Endothelial cell of hepatic sinusoid (primary cell): ENCODE results near the gene SLC15A1.
"Not testable (repeated sequence)": the region's sequence is repeated elsewhere in the genome, so short reads cannot be mapped to it uniquely, and the experiment has no call there.

Source experiments
- in situ Hi-C: cut with HindIII; loops from 2 replicates; pipeline ENCODE4 v1.10.0; 2017; ENCODE audit warnings: low sequenced_read_pairs

SLC15A1 gene

DNA sequence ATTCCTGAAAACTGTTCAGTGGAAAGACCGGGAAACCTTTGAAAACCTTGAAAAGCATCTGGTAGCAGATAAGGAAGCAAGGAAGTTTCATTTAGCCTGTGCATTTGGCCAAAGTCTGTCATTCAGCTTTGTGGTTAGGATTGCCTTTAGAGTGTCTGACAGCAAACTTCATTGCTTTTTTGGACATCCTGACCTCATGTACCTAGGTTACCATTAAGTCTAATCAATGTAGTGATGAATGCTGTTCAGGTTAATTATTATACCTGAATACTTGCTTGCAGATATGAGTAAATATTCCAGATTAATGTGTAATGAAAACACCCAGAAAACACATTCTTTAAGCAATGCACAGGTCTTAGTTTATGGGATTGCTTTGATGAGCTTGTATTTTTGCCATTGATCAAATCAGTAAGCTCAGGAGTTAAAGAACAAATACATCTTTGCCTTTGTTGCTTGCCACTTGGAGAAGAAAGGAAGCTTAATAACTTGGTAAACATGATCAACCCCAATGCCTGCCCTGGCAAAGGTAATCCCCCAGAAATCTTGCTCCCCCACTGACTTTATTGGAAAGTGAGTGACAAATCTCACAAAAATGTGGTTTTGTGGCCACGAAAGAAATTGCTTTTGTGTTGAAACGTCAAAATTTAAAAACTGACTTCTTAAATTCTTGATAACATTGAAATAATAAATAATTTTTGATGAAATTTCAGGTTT is 87.4 kb downstream of the SLC15A1 start:
- in situ Hi-C loops, result loop anchor here (5.0 to 25.0 kb wide), 4 partner anchors 83 to 653 kb away; partner anchors contain the start of gene FARP1

- in situ Hi-C loops, result loop anchor here (25.0 kb wide), 2 partner anchors 527 to 652 kb away; partner anchors contain the start of gene FARP1
Observed at GRCh38 chr13:98664510-98664909, 88.0 kb downstream of the SLC15A1 start.

DNA sequence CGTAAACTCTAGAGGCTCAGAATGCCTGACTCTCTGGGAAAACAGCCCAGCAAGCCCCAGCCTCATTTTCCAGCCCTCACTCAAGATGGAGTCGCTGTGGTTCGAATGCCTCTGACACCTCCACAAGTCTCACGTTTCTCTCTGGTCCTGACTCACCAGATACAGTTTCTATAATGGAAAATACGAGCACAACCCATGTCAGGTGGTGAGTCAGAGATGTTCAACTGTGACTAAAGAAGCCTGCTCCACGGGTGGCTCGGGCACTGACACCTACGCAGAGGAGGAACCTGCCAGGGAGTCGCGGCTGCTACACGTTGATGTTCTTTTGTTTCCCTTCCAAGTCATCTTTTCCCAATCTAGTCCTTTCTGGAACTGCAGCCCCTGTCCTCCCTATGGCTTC is 88.4 kb downstream of the SLC15A1 start:
- in situ Hi-C loops, result loop anchor here (25.0 kb wide), 2 partner anchors 527 to 652 kb away; partner anchors contain the start of gene FARP1

- in situ Hi-C loops, result loop anchor here (25.0 kb wide), 2 partner anchors 521 to 646 kb away; partner anchors contain the start of gene FARP1
Observed at GRCh38 chr13:98658131-98658530, 94.3 kb downstream of the SLC15A1 start.

- in situ Hi-C loops, result loop anchor here (25.0 kb wide), 2 partner anchors 520 to 645 kb away; partner anchors contain the start of gene FARP1
Observed at GRCh38 chr13:98657506-98658085, 94.9 kb downstream of the SLC15A1 start.

GRCh38 chr13:98656223-98656622 is 96.2 kb downstream of the SLC15A1 start:
- in situ Hi-C loops, result loop anchor here (25.0 kb wide), 2 partner anchors 519 to 644 kb away; partner anchors contain the start of gene FARP1

GRCh38 chr13:98653463-98653985 is 98.9 kb downstream of the SLC15A1 start:
- in situ Hi-C loops, result loop anchor here (5.0 to 25.0 kb wide), 3 partner anchors 94 to 641 kb away; partner anchors contain the start of gene FARP1

DNA sequence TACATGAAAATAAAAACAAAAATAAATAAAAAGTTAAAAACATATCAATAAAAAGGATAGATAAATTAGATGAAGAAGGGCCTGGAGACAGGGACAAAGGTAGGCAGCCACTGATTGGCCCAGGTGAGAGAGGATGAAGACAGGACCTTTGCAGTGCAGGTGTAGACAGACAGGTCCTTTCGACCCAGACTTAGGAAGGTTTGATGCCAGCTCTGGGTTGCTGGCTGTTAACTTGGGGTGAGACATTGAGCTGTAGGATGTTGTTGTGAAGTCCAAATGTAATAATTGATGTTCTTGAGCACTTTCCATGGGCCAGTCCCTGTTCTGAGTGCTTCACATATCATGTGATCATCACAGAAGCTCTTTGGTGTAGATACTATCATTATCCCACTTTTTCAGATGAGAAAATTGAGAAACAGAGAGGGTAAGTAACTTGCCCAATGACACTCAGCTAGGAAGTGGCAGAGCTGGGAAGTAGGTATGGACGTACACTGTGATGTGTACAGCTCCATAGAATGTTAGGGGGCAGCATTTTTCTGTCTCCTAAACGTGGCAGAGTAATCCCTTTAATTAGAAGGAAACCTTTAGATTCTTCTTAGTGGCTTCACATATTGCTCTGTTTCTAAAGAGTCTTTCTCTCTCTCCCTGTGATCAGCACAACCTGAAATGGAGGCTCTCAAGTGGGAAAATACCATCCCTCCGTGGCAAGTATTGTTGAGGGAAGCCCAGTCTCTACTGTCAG is 99.6 kb downstream of the SLC15A1 start:
- in situ Hi-C loops, result loop anchor here (5.0 to 25.0 kb wide), 3 partner anchors 94 to 641 kb away; partner anchors contain the start of gene FARP1

DNA sequence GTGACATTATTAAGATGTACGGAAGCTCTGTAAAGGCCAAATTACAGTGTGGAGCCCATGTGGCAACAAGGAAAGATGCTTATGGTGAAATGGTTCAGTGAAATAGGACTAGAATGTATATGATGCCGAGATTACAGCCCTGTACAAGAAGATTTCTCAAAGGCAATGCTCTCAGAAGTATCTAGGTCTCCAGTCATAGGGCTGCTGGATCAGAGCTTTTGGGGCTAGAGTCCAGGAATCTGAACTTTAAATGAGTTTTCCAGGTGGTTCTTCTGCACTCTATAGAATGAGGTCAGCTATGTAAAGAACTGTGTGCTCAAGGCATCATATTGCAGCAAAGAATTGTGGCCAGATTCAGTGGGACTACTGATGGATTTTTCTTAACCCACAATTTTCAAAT is 100.2 kb downstream of the SLC15A1 start:
- in situ Hi-C loops, result loop anchor here (5.0 to 25.0 kb wide), 3 partner anchors 95 to 640 kb away; partner anchors contain the start of gene FARP1

GRCh38 chr13:98651744-98652143 is 100.7 kb downstream of the SLC15A1 start:
- in situ Hi-C loops, result loop anchor here (5.0 to 25.0 kb wide), 3 partner anchors 96 to 639 kb away; partner anchors contain the start of gene FARP1

DNA sequence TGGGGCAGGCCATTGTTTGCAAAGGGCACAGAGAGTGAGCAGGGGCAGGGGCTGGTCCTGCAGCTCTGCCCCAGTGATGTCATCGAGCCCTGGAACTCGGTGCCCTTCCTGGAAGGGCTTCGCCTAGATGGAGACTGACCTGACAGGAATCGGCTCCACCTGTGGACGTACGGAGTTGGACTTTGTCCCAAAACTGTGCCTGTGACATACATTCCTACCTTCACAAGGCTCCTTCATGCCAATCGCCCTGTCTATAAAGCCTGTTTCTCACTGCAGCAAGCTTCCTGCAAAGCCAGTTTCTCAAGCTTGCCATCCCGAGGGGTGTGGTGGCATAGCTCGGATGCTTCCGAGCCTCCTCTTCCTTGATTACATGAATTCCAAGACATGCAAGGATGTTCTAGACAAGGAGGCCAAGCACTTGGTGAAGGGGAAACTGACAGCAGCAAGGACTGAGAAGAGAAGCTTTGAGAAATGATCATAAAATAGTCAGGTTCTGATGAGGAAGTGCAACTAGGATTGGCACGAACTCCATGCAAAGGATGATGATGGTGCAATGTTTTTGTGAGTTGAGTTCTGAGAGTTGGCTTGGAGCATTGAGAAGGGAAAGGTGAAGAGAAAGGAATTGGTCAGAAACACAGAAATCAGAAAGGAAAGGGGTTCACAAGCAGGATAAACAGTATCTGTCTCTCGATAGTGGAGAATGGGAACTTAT is 101.9 kb downstream of the SLC15A1 start:
- in situ Hi-C loops, result loop anchor here (5.0 to 25.0 kb wide), 3 partner anchors 97 to 638 kb away; partner anchors contain the start of gene FARP1

- in situ Hi-C loops, result loop anchor here (5.0 to 25.0 kb wide), 3 partner anchors 97 to 638 kb away; partner anchors contain the start of gene FARP1
Observed at GRCh38 chr13:98649861-98650260, 102.6 kb downstream of the SLC15A1 start.

DNA sequence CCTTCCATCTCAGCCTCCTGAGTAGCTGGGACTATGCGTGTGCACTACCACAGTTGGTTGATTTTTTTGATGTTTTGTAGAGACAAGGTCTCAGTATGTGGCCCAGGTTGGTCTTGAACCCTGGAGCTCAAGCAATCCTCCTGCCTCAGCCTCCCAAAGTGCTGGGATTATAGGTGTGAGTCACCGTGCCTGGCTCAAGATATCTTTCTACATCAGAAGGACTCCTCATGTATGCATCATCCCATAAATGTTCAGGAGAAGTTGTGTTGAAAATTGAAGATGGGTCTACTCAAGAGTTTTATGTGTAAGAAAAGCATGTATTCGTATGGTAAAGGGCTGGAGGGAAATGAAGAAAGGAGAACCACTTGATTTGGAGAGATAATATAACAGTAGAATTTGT is 103.8 kb downstream of the SLC15A1 start:
- in situ Hi-C loops, result no loop called here

DNA sequence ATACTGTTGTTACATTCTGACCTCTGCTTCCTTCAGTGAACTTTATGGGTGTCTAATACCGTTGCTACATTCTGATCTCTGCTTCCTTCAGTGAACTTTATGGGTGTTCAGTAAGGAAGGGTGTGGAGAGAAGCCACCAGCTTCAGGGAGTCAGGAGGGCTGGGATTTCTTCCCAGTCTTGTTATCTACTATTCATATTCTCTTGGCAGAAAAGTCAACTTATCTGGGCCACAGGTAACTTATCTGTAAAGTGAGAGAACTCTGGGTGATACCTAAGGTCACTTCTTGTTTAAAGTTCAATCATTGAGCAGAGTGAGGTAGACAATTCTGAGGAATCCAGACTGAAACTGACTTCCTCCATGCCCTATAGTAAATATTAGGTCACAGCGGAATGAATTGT is 104.3 kb downstream of the SLC15A1 start:
- in situ Hi-C loops, result no loop called here

GRCh38 chr13:98647121-98647520 is 105.4 kb downstream of the SLC15A1 start:
- in situ Hi-C loops, result no loop called here

DNA sequence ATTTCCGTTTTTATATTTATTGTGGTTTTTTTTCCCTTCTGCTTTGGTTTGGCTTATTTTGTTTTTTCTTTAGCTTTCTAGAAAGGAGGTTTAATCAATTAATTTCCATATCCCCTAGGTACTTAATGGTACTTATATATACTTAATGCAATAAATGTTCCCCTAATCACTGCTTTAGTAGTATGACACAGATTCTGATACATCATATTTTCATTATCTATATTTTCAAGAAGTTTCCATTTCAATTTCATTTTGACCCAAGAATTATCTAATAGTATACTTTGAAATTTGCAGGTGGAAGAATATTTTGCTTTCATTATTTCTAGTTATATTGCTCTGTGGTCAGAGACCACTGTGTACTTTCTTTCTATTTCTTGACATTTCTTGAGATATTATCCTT is 109.0 kb downstream of the SLC15A1 start:
- in situ Hi-C loops, result no loop called here

DNA sequence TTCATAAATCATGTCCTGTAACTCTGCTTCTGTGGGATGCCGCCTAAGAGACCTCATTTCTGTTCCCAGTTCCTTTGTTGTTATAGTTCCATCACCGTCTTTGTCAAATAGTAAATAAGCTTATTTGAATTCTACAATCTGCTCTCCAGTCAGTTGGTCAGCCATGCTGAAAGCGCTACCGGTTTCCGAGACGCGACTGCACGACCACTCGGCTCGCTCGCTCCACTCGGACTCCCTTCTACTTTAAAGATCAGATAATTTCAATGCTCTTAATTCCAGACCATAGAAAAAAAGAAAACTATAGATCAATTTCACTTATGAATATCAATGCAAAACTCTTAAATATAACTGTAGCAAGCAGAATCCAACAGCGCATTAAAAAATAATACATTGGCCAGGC is 111.4 kb downstream of the SLC15A1 start:
- in situ Hi-C loops, result no loop called here

DNA sequence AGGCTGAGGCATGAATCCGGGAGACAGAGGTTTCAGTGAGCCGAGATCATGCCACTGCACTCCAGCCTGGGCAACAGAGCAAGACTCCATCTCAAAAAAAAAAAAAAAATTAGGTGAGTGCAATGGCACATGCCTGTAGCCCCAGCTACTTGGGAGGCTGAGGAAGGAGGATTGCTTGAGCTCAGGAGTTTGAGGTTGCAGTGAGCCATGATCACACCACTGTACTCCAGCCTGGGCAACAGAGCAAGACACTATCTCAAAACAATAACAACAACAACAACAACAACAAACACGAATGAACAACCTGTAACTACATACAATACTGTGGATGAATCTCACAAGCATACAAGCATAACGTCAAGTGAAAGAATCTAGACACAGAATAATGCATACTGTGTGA is 112.7 kb downstream of the SLC15A1 start:
- in situ Hi-C loops, result not testable (repeated sequence)

- in situ Hi-C loops, result not testable (repeated sequence)
Observed at GRCh38 chr13:98638352-98638751, 114.1 kb downstream of the SLC15A1 start.
